Hematopoietic multipotent progenitor cell (in vitro differentiated cells): ENCODE data around the gene SARNP. TPM values are rescaled to one million over a fixed set of nuclear protein-coding genes. Genes with fewer than 3 reads are reported as not detected.
A peak's percentile ranks its signal among the peaks of the same experiment; 100 is the strongest.
"Not testable (repeated sequence)": the region's sequence is repeated elsewhere in the genome, so short reads cannot be mapped to it uniquely, and the experiment has no call there.

Experiments
- DNase-seq, 3 donors: peaks; one replicate each; pipeline ENCODE4 v3.0.0-alpha.2; 2011 to 2015; ENCODE audit warnings: low read depth in 2 of 3, low spot score in 2 of 3
- total RNA-seq: library from RNA; depleted of rRNA; stranded (reverse); fragments of >200 nt; gene quantifications from one replicate; pipeline ENCODE4 v1.2.3, GENCODE V29; 2012

SARNP gene, protein sequence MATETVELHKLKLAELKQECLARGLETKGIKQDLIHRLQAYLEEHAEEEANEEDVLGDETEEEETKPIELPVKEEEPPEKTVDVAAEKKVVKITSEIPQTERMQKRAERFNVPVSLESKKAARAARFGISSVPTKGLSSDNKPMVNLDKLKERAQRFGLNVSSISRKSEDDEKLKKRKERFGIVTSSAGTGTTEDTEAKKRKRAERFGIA
- total RNA-seq = 23.2 TPM

DNA sequence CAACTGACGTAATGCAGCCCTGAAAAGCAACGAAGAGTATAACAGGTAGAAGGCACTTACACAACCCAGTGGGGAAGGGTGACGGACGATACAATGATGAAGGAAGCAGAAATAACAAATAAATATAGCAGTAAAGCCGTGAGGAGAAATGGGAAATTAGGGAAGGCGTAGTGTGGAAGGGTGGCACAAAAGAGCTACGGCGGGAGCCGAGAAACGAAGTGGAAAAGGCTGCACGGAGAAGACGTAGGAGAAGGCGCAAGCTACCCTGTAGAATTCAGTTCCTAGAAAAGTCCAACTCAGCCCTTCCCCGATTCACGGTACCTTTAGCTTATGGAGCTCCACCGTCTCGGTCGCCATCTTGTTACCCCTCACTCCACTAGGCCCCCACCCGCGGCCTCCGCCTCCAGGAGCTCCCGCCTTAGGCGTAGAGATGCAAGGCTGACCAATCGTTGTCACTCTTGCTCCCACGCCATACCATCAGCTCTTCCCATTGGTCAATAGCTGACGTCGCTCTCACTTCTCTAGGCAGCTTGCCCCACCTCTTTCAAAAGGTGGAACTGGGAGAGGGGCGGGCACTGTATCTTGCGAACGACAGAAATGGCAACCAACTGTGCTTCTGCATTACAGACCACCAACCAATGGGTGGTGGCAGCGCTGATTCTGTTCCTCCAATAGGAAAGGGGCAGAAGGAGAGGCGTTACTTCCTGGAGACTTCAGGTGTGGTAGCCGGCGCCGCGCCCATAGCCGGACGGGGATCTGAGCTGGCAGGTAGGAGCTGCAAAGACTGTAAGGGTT lies at the start of gene SARNP, which contains the start of gene ORMDL2:
SARNP (minus strand) TSS at position 380 of the 795 bp plus-strand sequence; CDS start at position 357, 23 bp downstream.
ORMDL2 (plus strand) TSS at position 697 of the 795 bp plus-strand sequence. CDS start 959 bp downstream, outside the sequence.
- DNase-seq = peak; percentile 91 to 100 (median 99)

DNA sequence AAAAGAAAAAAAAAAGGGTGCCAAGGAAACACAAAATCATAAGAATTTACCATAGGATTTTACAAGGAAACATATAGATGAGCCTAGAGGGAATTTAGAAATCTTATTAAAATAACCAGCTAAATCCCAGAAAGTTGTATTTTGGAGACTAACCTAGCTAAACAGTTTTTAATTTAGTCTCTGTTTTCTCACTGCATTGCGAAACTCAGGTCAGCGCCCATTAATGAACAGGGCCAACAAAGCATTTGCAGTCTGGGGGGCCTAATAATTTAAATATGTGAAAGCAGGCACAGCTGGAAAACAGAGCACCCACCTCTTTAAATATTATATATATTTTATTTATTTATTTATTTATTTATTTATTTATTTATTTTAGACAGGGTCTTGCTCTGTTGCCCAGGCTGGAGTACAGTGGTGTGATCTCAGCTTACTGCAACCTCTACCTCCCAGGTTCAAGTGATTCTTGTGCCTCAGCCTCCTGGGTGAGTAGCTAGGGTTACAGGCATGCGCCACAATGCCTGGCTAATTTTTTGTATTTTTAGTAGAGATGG lies 49.0 kb upstream of the SARNP start:
- not testable (repeated sequence) for DNase-seq

DNA sequence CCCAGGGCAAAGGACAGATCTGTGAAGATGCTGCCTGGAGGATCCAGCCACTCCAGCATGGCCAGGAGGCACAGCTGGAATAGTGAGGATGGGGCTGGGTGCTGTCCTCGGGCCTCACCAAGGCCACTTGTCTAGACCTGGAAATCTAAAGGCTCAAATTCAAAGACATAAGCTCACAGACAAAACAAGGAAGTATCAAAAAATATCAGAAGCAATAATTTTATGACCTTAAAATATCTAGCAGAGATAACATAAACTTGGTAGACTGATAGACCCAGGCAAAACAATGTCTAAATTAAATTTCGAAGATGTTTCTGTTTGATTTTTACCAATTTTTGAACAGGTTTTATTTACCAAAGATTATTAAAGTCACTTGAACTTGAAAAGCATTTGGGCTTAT lies 47.8 kb upstream of the SARNP start:
- DNase-seq = no peak

DNA sequence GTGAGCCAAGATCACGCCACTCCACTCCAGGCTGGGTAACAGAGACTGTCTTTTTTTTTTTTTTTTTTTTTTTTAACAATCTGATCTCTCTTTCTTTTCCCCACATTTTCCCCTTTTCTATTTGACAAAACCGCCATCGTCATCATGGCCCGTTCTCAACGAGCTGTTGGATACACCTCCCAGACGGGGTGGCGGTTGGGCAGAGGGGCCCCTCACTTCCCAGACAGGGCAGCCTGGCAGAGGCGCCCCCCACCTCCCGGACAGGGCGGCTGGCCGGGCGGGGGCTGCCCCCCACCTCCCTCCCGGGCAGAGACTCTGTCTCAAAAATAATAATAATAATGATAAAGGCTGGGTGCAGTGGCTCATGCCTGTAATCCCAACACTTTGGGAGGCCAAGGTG lies 45.4 kb upstream of the SARNP start:
- DNase-seq = not testable (repeated sequence)

DNA sequence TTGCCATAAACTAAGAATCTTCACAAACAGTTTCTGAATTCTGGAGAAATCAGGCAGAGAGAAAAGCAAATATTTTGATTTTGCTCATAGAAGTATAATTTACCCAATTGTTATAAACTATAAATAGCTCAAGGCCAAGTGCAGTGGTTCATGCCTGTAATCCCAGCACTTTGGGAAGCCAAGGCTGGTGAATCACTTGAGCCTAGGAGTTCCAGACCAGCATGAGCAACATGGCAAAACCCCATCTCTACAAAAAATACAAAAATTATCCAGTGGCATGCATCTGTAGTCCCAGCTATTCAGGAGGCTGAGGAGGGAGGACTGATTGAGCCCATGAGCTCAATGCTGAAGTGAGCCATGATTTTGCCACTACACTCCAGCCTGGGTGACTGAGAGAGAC lies 44.8 kb upstream of the SARNP start:
- DNase-seq = no peak

DNA sequence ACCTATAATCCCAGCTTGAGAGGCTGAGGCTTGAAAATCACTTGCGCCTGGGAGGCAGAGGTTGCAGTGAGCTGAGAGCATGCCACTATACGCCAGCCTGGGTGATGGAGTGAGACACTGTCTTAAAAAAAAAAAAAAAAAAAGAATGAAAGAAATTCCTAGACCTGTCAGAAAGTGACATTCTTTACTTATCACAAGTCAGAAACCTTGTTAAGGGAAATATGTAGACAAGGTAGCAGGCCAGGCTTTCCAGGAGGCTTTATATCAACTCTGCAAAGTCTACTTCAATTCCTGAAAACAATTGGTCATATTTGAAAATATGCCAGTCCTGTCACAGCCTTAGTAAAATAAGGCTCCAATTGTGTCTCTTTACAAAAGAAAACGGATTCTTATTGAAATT lies 44.3 kb upstream of the SARNP start:
- DNase-seq = no peak

DNA sequence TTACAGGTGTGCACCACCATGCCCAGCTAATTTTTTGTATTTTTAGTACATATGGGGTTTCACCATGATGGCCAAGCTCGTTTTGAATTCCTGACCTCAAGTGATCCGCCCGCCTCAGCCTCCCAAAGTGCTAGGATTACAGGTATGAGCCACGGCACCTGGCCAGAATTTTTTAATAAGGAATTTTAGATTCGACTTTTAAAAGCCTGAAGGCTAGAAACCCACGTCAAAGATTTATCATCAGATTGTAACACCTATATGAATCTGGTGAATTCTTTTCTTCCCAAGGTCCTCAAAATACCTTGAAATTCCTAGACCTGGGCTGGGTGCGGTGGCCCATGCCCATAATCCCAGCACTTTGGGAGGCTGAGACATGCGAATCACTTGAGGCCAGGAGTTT lies 43.9 kb upstream of the SARNP start:
- no peak for DNase-seq

DNA sequence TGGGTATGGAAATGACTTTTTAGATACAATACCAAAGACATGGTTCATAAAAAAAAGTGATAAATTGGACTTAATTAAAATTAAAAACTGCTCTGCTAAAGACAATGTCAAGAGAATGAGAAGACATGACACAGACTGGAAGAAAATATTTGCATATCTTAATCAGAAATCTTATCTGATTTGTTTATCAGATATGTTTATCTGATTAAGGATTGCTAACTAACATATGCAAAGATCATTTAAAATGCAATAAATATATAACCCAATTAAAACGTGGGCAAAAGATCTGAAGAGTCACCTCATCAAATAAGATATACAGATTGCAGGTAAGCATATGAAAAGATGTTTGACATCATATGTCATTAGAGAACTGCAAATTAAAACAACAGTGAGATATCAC lies 35.2 kb upstream of the SARNP start:
- no peak for DNase-seq

DNA sequence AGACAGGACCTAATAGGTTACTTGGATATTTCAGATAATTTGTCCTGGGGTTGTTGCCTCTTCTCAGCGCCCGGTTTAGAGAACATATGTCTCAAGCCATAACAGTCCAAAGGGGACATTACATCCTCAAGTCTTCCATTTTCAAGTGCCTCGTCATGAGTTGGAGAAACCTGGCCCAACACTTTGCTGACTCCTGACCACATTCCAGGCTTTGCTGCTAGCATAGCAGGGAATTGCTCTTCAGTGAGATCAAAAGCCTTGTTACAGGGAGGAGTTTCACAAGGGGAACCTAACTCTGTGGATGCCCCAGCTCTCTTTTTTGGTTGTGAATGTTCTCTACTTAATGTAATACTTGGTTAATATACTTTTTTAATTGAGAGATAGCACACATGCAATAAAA lies 33.4 kb upstream of the SARNP start:
- no peak for DNase-seq

DNA sequence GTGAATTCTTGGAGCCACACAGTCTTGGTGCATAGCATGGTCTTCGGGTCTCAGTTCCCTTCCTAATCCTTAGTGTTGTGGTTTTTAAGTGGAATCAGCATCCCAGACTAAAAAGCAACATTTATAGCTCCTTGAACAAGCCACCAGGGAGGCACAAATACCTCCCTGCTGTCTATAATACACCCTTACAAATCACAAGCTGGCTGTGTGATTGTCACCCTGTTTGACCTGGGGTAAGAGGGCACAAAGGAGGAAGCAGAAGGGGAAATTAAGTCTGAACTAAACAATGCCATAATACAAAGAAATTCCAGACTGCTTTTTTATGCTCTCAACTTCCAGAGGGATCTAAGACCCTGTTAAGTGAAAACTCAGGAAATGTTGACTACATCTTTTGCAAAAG lies 32.9 kb upstream of the SARNP start:
- DNase-seq = no peak

DNA sequence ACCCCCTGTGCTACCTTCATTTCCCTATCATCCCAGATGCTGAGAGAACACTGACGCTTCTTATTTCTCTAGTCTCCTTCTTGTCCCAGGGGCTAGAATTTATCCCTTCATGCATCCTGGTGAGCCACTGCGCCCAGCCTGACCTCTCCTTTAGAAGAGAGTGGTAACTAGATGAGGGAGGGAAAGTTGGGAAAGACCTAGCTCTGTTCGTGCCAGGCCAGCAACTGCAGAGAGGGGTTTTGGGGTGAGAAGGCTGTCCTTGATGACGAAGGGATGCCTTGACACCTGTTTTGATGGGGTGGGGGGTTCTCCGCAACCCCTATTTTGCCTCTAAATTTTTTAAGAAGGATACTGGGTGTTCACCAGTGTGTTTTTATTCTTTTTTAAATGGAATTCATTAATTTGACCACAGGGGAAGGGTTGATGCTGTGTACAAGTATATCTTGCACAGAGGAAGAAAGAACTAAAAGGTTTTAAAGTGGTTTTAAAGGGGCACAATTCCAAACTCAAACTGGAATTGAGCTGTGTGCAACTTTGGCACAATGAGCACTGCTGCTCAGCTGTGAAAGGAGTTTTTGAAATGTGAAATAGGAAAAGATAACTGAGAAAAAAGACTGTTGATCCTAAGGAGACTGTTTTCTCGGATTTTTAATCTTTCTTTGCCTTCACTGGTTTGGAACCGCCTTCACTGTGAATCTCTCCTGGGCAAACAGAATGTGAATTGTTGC lies 32.3 kb upstream of the SARNP start:
- DNase-seq = no peak

DNA sequence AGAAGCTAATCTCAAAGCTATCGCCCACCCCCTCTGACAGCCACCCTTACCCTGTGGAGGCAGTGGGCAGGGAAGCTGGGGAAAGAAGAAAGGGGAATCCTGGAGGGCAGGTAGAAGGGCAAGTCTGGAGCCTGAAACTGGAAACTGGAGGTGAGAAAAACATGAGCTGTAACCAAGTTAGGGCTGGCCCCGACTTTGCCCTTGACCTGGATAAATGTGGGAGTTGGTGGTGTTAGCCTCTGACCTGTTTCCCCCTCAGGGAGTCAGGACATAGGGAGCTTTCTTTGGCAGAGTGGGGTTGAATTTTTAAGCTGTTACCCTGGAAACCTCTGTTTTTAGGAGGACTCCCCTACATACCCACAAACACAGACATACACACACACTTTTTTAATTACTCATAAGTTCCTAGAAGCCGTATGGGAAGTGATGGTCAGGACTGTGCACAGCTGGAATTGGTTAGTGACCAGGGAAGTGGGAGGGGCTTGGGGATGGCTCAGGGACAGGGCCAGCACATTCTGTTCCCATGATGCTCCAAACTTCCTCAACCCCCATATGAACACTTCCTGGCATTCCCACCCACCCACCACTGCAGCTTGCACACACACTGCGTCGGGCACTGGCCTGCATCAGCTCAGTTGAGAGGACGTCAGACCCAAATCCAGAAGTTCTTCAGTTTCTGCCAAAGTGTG lies 30.2 kb upstream of the SARNP start:
- DNase-seq = peak in 2 of 3 donors; percentile 45 to 62

DNA sequence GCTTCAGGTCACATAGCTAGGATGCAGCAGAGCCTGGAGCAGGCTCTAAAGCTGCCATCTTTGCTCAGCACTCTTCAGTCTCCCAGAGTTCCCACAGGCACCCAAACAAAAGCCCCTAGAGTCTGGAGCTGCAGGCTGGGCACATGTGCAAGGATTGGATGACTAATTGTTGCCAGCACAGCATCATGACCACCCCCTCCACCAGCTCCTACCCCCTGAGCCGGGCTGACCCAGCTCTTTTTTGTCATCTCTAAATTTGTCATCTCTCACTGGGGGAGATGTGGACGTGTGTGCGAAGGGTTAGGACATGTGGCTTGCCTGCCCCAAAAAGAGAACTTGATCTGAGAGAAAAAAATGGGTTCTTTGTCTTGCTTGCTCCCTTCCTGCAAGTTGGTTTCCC lies 29.5 kb upstream of the SARNP start:
- DNase-seq = peak in 2 of 3 donors; percentile 47 to 64

DNA sequence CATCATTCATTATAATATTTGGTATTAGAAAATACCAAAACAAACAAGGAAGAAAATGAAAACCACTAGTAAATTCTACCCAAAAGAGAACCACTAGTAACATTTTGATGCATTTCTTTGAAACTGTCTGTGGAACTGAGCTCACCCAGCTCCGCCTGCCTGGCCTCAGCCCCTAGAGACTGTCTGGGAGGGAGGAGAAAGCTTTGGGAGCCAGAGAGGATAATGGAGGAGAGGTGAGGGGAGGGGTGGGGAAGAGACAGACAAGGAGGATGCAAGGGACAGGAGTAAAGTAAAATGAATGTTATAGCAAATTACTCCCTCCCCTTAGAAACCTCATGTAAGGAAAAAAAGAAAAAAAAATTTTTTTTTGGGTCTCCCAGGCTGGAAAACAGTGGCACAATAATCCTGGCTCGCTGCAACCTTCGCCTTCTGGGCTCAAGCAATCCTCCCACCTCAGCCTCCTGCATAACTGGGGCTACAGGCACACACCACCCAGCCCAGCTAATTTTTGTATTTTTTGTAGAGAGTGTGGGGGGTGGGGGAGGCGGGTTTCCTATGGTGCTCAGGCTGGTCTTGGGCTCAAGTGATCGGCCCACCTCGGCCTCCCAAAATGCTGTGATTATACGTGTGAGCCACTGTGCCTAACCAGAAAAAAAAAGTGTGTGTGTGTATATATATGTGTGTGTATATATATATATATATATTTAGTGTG lies 28.4 kb upstream of the SARNP start:
- no peak for DNase-seq

DNA sequence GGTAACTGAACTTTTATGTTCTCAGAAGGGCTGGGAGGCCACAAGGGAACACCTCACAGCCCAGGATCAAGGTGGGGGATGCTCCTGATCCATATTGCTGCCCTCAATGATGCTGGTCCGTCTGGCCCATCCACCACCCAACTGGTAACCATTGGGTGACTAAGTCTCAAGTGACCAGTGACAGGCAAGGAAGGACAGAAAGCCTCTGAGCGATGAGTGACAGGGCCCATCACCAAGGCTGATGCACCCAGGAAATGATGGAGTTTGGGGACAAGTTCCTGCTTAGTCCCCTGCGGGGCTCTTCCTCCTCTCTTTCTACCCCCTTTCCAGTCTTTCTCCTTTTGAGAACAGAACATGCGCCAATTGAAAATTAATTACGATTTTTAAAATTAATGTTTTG lies 27.8 kb upstream of the SARNP start:
- no peak for DNase-seq

DNA sequence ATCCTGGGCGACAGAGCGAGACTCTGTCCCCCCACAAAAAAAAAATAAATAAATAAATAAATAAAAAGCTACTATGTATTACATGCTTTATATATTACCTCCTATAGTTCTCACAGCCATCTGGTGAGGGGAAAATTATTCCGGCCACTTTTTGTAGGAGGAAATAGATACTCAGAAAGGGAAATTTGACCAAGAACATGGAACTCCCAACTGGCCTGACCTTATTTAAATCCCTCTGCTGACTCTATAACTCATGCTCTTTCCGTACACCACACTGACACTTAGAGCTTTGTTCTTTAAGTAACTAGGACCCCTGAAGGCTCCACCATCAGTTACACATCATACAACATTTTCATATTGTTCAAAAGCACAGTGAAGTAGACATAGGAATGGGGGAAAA lies 27.4 kb upstream of the SARNP start:
- no peak for DNase-seq

DNA sequence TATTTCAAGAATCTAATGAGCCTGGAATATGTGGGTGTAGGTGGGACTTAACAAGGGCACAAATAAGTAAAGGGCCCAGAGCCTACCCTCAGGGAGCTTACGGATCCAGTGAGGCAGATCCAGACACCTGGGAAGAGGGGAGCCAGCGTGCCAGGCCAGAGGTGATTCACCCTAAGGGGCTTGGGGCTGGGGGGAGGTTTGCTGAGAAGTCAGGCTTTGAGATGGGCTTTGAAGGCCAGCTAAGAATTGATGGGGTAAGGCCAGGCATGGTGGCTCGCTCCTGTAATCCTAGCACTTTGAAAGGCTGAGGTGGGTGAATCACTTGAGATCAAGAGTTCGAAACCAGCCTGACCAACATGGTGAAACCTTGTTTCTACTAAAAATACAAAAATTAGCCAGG lies 25.9 kb upstream of the SARNP start:
- DNase-seq = no peak

DNA sequence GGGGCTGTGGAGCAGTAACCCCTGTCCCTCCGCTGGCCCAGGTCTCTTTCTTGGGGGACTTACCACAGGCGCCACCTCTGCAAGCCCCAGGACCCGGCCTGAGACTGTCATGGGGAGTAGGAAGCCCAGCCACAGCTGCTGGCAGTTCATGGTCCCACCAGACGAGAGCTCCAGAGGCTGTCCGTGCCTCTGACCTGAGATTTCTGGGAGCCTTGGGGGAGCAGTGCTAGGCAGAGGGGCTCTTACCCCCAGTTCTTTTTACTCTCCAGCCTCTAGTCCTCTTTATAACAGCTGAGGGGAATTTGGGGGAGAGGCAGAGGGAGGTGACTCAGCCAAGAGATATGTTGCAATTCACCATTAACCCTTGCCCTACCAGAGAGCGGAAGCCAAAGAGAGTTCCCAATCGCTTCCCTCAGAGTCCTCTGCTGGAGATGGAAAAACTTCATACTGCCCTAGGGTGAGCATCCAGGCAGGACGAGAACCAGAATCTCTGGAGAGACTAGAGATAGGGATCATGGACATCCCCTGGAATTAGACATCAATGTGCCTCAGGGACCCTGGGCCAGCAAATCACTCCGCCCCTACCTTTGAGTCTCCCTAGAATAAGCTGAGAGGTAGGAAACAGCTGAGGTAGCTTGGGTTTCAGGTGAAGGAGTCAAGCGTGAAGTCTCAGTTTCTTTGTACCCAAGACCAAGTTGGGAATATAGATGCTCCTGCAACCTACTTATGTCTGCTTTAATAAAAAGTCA lies 25.3 kb upstream of the SARNP start, which contains the start of gene MMP19:
MMP19 (minus strand) TSS at position 256 of the 749 bp plus-strand sequence; CDS start at position 150, 106 bp downstream.
- DNase-seq = no peak
